ENCODE data around the gene SAP25. TPM values are rescaled to one million over a fixed set of nuclear protein-coding genes. Genes with fewer than 3 reads are reported as not detected.
A peak's percentile ranks its signal among the peaks of the same experiment; 100 is the strongest.

The SAP25 gene
- total RNA-seq, 2 donors from 2014 or later: 0.81 to 1.1 TPM

GRCh38 chr7:100591596-100591995, 17.9 kb upstream of the SAP25 start:
- no peaks in the 10 kb centered on the region for H3K27me3 ChIP-seq (replicated peaks; ENCODE audit: insufficient read depth)
- no peaks in the 10 kb centered on the region for H3K36me3 ChIP-seq
- peaks cover 3 to 10% of the 10 kb centered on the region in 2 donors for H3K4me1 ChIP-seq (ENCODE audit: control insufficient read depth in 1 of 2, low read depth in 2 of 2)
- DNase-seq (ENCODE audit: low spot score) (no peak), ATAC-seq (ENCODE audit: insufficient number of reproducible peaks, low FRiP score, low read depth) (no peak)
- H3K9me3 ChIP-seq: no peaks in the 10 kb centered on the region
- no peak overlapping the region for H3K4me3 ChIP-seq
- no peak for TF ChIP-seq CTCF (IDR thresholded peaks at IDR 0.05)
- H3K27ac ChIP-seq: no peak overlapping the region

GRCh38 chr7:100590077-100590737, 16.5 kb upstream of the SAP25 start:
- no peak for ATAC-seq (ENCODE audit: insufficient number of reproducible peaks, low FRiP score, low read depth)
- no peak for DNase-seq (ENCODE audit: low spot score)
- no peaks in the 10 kb centered on the region for H3K9me3 ChIP-seq
- no peaks in the 10 kb centered on the region for H3K36me3 ChIP-seq
- H3K4me1 ChIP-seq (ENCODE audit: control insufficient read depth in 1 of 2, low read depth in 2 of 2): peaks cover 3 to 14% of the 10 kb centered on the region in 2 donors
- H3K4me3 ChIP-seq: peak overlapping the region; percentile 11
- no peak overlapping the region for H3K27ac ChIP-seq
- TF ChIP-seq CTCF (IDR thresholded peaks at IDR 0.05): no peak
- no peaks in the 10 kb centered on the region for H3K27me3 ChIP-seq (replicated peaks; ENCODE audit: insufficient read depth)

- Histone ChIP-seq H3K4me3 (no peak overlapping the region), H3K36me3 (no peaks in the 10 kb centered on the region), H3K27me3 (replicated peaks; ENCODE audit: insufficient read depth) (no peaks in the 10 kb centered on the region), H3K9me3 (no peaks in the 10 kb centered on the region), H3K27ac (no peak overlapping the region), H3K4me1 (ENCODE audit: control insufficient read depth in 1 of 2, low read depth in 2 of 2) (peaks cover 9 to 21% of the 10 kb centered on the region in 2 donors)
- ATAC-seq (ENCODE audit: insufficient number of reproducible peaks, low FRiP score, low read depth) (no peak), DNase-seq (ENCODE audit: low spot score) (no peak)
- no peak for TF ChIP-seq CTCF (IDR thresholded peaks at IDR 0.05)
Measured at GRCh38 chr7:100589341-100589947, 15.7 kb upstream of the SAP25 start.

- Histone ChIP-seq H3K4me3 (no peak overlapping the region), H3K9me3 (no peaks in the 10 kb centered on the region), H3K27ac (no peak overlapping the region), H3K4me1 (ENCODE audit: control insufficient read depth in 1 of 2, low read depth in 2 of 2) (peaks cover 10 to 30% of the 10 kb centered on the region in 2 donors), H3K27me3 (replicated peaks; ENCODE audit: insufficient read depth) (no peaks in the 10 kb centered on the region), H3K36me3 (no peaks in the 10 kb centered on the region)
- ATAC-seq (ENCODE audit: insufficient number of reproducible peaks, low FRiP score, low read depth): no peak
- TF ChIP-seq CTCF (IDR thresholded peaks at IDR 0.05): no peak
- no peak for DNase-seq (ENCODE audit: low spot score)
Measured at GRCh38 chr7:100588438-100588837, 14.7 kb upstream of the SAP25 start.

- H3K4me1 ChIP-seq (ENCODE audit: control insufficient read depth in 1 of 2, low read depth in 2 of 2): peaks cover 10 to 35% of the 10 kb centered on the region in 2 donors
Measured at GRCh38 chr7:100586266-100587025, 12.7 kb upstream of the SAP25 start, which contains the start of gene FBXO24. Gene FBXO24 (plus strand): TSS chr7:100586328. CDS start chr7:100586626, 298 bp downstream.

More at GRCh38 chr7:100586266-100587025, 12.7 kb upstream of the SAP25 start, which contains the start of gene FBXO24:
- H3K27ac ChIP-seq: peak within 1 kb of the TSS; percentile 85 to 86
- DNase-seq (ENCODE audit: low spot score) (peak; percentile 96), ATAC-seq (ENCODE audit: insufficient number of reproducible peaks, low FRiP score, low read depth) (peak; percentile 99)
- H3K9me3 ChIP-seq: no peaks in the 10 kb centered on the region
- H3K27me3 ChIP-seq (replicated peaks; ENCODE audit: insufficient read depth): no peaks in the 10 kb centered on the region
- H3K36me3 ChIP-seq: peaks cover 6% of the 10 kb centered on the region
- TF ChIP-seq CTCF (IDR thresholded peaks at IDR 0.05): no peak
- H3K4me3 ChIP-seq: peak within 1 kb of the TSS; percentile 94
